ENCODE results near the gene DENND4A. TPM values are rescaled to one million over a fixed set of nuclear protein-coding genes. Genes with fewer than 3 reads are reported as not detected.

DENND4A gene
- total RNA-seq, 1 experiment from 2014 or later, result 16.9 TPM

GRCh38 chr15:65789105-65789504 lies 3.0 kb downstream of the DENND4A start:
- CTCF ChIA-PET, result interaction anchor here (0.6 kb wide), 2 partner anchors 40 to 1260 kb away, joined by 3 read pairs; no protein-coding TSS in a partner anchor
- Mint-ChIP-seq H3K27me3 (ENCODE audit: insufficient read depth, unreplicated experiment) (no peaks in the 10 kb centered on the region), H3K36me3 (ENCODE audit: insufficient read depth, unreplicated experiment) (no peaks in the 10 kb centered on the region), H3K27ac (ENCODE audit: low read depth, unreplicated experiment) (no peak overlapping the region), H3K4me3 (ENCODE audit: unreplicated experiment) (no peak overlapping the region), H3K9me3 (ENCODE audit: unreplicated experiment) (no peaks in the 10 kb centered on the region), H3K4me1 (ENCODE audit: insufficient read depth, unreplicated experiment) (peaks cover 22% of the 10 kb centered on the region)
- BruUV-seq (replicated peaks), result no TSS peak
- no peak for TF ChIP-seq CTCF (IDR thresholded peaks at IDR 0.05; ENCODE audit: unreplicated experiment)
- DNase-seq (ENCODE audit: unreplicated experiment), result no peak
- POLR2A ChIA-PET, result interaction anchor here (0.7 to 5.7 kb wide), 5 partner anchors 13 to 565 kb away, joined by 3 to 66 read pairs (median 3); partner anchors contain the start of gene RAB11A
- intact Hi-C loops (cut with micrococcal nuclease), result no loop called here

- Mint-ChIP-seq H3K4me3 (ENCODE audit: unreplicated experiment) (peak overlapping the region; percentile 2), H3K4me1 (ENCODE audit: insufficient read depth, unreplicated experiment) (peaks cover 14% of the 10 kb centered on the region), H3K9me3 (ENCODE audit: unreplicated experiment) (no peaks in the 10 kb centered on the region), H3K36me3 (ENCODE audit: insufficient read depth, unreplicated experiment) (no peaks in the 10 kb centered on the region), H3K27me3 (ENCODE audit: insufficient read depth, unreplicated experiment) (no peaks in the 10 kb centered on the region), H3K27ac (ENCODE audit: low read depth, unreplicated experiment) (peak overlapping the region; percentile 87)
- ChIA-PET CTCF (interaction anchor here (0.5 kb wide), 1 partner anchor 9 kb away, joined by 4 read pairs; no protein-coding TSS in a partner anchor), POLR2A (interaction anchor here (0.6 to 2.4 kb wide), 4 partner anchors 37 to 83 kb away, joined by 3 to 10 read pairs (median 4); partner anchors contain the start of gene RAB11A)
- no peak for DNase-seq (ENCODE audit: unreplicated experiment)
- intact Hi-C loops (cut with micrococcal nuclease), result no loop called here
- no TSS peak for BruUV-seq (replicated peaks)
- no peak for TF ChIP-seq CTCF (IDR thresholded peaks at IDR 0.05; ENCODE audit: unreplicated experiment)
Measured at GRCh38 chr15:65787260-65787659, 4.8 kb downstream of the DENND4A start.

- Mint-ChIP-seq H3K4me1 (ENCODE audit: insufficient read depth, unreplicated experiment) (peaks cover 13% of the 10 kb centered on the region), H3K9me3 (ENCODE audit: unreplicated experiment) (no peaks in the 10 kb centered on the region), H3K4me3 (ENCODE audit: unreplicated experiment) (no peak overlapping the region), H3K27ac (ENCODE audit: low read depth, unreplicated experiment) (no peak overlapping the region), H3K27me3 (ENCODE audit: insufficient read depth, unreplicated experiment) (no peaks in the 10 kb centered on the region), H3K36me3 (ENCODE audit: insufficient read depth, unreplicated experiment) (no peaks in the 10 kb centered on the region)
- no TSS peak for BruUV-seq (replicated peaks)
- intact Hi-C loops (cut with micrococcal nuclease), result no loop called here
- no peak for DNase-seq (ENCODE audit: unreplicated experiment)
- no peak for TF ChIP-seq CTCF (IDR thresholded peaks at IDR 0.05; ENCODE audit: unreplicated experiment)
- ChIA-PET POLR2A (no interaction called here), CTCF (interaction anchor here (0.6 to 0.7 kb wide), 2 partner anchors 15 to 432 kb away, joined by 3 to 5 read pairs; no protein-coding TSS in a partner anchor)
Measured at GRCh38 chr15:65785151-65785550, 6.9 kb downstream of the DENND4A start.

- intact Hi-C loops (cut with micrococcal nuclease), result no loop called here
- TF ChIP-seq CTCF (IDR thresholded peaks at IDR 0.05; ENCODE audit: unreplicated experiment), result no peak
- BruUV-seq (replicated peaks), result no TSS peak
- no peak overlapping the region for H3K27ac Mint-ChIP-seq (ENCODE audit: low read depth, unreplicated experiment)
- peaks cover 9% of the 10 kb centered on the region for H3K4me1 Mint-ChIP-seq (ENCODE audit: insufficient read depth, unreplicated experiment)
- no peaks in the 10 kb centered on the region for H3K9me3 Mint-ChIP-seq (ENCODE audit: unreplicated experiment)
- H3K4me3 Mint-ChIP-seq (ENCODE audit: unreplicated experiment), result no peak overlapping the region
- DNase-seq (ENCODE audit: unreplicated experiment), result no peak
- ChIA-PET CTCF (interaction anchor here (0.6 kb wide), 1 partner anchor 81 kb away, joined by 4 read pairs; no protein-coding TSS in a partner anchor), POLR2A (no interaction called here)
- H3K27me3 Mint-ChIP-seq (ENCODE audit: insufficient read depth, unreplicated experiment), result no peaks in the 10 kb centered on the region
- H3K36me3 Mint-ChIP-seq (ENCODE audit: insufficient read depth, unreplicated experiment), result no peaks in the 10 kb centered on the region
Measured at GRCh38 chr15:65783872-65784271, 8.2 kb downstream of the DENND4A start.
